Sigmoid colon (tissue), 3 donors: Measurements from ENCODE around the gene TTLL8.

Experiments
- CTCF ChIP-seq, 4 experiments: fragments of 450-650 bp in 3 of 4; fragments of 200-600 bp in 1 of 4; IDR thresholded peaks; one replicate each; pipeline ENCODE4 v1.5.1; 2016 to 2019; ENCODE audit warnings: antibody characterized with exemption in 4 of 4, mild to moderate bottlenecking in 3 of 4, moderate library complexity in 2 of 4
- POLR2A ChIP-seq, 2 donors: fragments of 450-650 bp; IDR thresholded peaks; one replicate each; pipeline ENCODE4 v1.6.1; 2016; ENCODE audit warnings: antibody characterized with exemption in 2 of 2, mild to moderate bottlenecking in 2 of 2, moderate library complexity in 2 of 2

- TF ChIP-seq POLR2A (IDR thresholded peaks at IDR 0.05): no peak
- no peak for TF ChIP-seq CTCF (IDR thresholded peaks at IDR 0.05)
These were observed 40.3 kb downstream of the TTLL8 start for GRCh38 chr22:50017701-50018224.
